Measurements from ENCODE around the gene RBPMS2. TPM values are rescaled to one million over a fixed set of nuclear protein-coding genes. Genes with fewer than 3 reads are reported as not detected.

The RBPMS2 gene
- total and polyA plus RNA-seq, 2 of the 8 experiments (the other 6 are each of a cell fraction or from before 2014, with no cell fraction given): 55.8 to 238 TPM

GRCh38 chr15:64703632-64703959 is 71.8 kb downstream of the RBPMS2 start:
- Histone ChIP-seq H3K4ac (replicated peaks; ENCODE audit: insufficient read length, low read depth, low read length) (peak overlapping the region; percentile 4), H3K9me3 (ENCODE audit: insufficient read depth in 2 of 2, low read depth in 1 of 2, low read length in 1 of 2) (no peaks in the 10 kb centered on the region), H2BK20ac (ENCODE audit: low read length) (no peak overlapping the region), H3K27me3 (replicated peaks in 1 of 4; ENCODE audit: control insufficient read depth in 3 of 4, extremely low read depth in 1 of 4, insufficient read depth in 3 of 4, low read length in 3 of 4) (no peaks in the 10 kb centered on the region), H3K79me2 (ENCODE audit: control insufficient read depth in 1 of 2, insufficient read depth in 2 of 2, low read length in 2 of 2) (peaks cover 14 to 39% of the 10 kb centered on the region in 2 experiments), H3K23ac (ENCODE audit: insufficient read length) (no peak overlapping the region), H3K14ac (ENCODE audit: insufficient read length) (no peak overlapping the region), H4K5ac (ENCODE audit: insufficient read length, low read depth, low read length) (peak overlapping the region; percentile 52), H4K20me1 (replicated peaks in 1 of 2; ENCODE audit: control insufficient read depth in 1 of 2, insufficient read depth in 2 of 2, low read length in 2 of 2) (peaks cover 5 to 6% of the 10 kb centered on the region in 2 experiments), H2AK5ac (ENCODE audit: low read depth, low read length) (peak overlapping the region; percentile 58; the same call in 1 of the 2 replicates), H2AFZ (ENCODE audit: low read length) (no peak overlapping the region), H4K91ac (replicated peaks; ENCODE audit: insufficient read length, low read length) (peak overlapping the region; percentile 5), H3K4me1 (replicated peaks in 1 of 4; ENCODE audit: control insufficient read depth in 3 of 4, insufficient read depth in 4 of 4, low read length in 3 of 4) (peaks cover 11 to 22% (median 15%) of the 10 kb centered on the region in 4 experiments), H2BK5ac (ENCODE audit: low read depth, low read length) (peak overlapping the region; percentile 71), H2BK15ac (ENCODE audit: low read length) (no peak overlapping the region), H3K9ac (replicated peaks in 1 of 4; ENCODE audit: extremely low read depth in 1 of 4, low read depth in 3 of 4, low read length in 3 of 4) (peak overlapping the region in 3 of 4 experiments; percentile 1 to 59 (median 56); a peak in 6 of 7 replicates), H3K4me2 (ENCODE audit: insufficient read depth in 1 of 2, low read depth in 2 of 2, low read length in 2 of 2) (peak overlapping the region; percentile 64 to 93), H3K27ac (ENCODE audit: low read depth, low read length) (peak overlapping the region; percentile 82), H4K8ac (ENCODE audit: extremely low read depth, insufficient read depth, low read length) (no peak overlapping the region), H3K23me2 (ENCODE audit: low read depth, low read length) (peaks cover 26% of the 10 kb centered on the region), H3K4me3 (ENCODE audit: extremely low read depth in 1 of 4, insufficient read depth in 2 of 4, low read depth in 3 of 4, low read length in 4 of 4) (peak overlapping the region; percentile 18 to 88 (median 37)), H2BK12ac (ENCODE audit: low read depth, low read length) (peak overlapping the region; percentile 46; the same call in 1 of the 2 replicates), H2BK120ac (replicated peaks; ENCODE audit: low read depth, low read length) (no peak overlapping the region), H3K18ac (ENCODE audit: extremely low read depth, low read length) (peak overlapping the region; percentile 89; the same call in 1 of the 2 replicates), H3K36me3 (ENCODE audit: control insufficient read depth in 2 of 4, insufficient read depth in 4 of 4, low read length in 3 of 4) (peaks cover 0 to 11% (median 0%) of the 10 kb centered on the region in 4 experiments; a peak in 2 of 8 replicates), H3K56ac (replicated peaks; ENCODE audit: insufficient read length, low read depth, low read length) (no peak overlapping the region), H3K79me1 (ENCODE audit: low read depth, low read length) (no peaks in the 10 kb centered on the region; the same call in 1 of the 2 replicates)
- ChIA-PET CTCF (ENCODE audit: partially characterized antibody) (interaction anchor here (5.0 kb wide), 1 partner anchor 13 kb away, joined by 24 read pairs; no protein-coding TSS in a partner anchor), POLR2A (ENCODE audit: partially characterized antibody) (interaction anchor here (0.6 to 59.2 kb wide), 8 partner anchors 9 to 357 kb away, joined by 3 to 1192 read pairs (median 6); no protein-coding TSS in a partner anchor)
- peak; percentile 36 for FAIRE-seq
- DNase-seq (ENCODE audit: low read depth in 1 of 2, low spot score in 2 of 2): no peak
- WGBS, 2 experiments (ENCODE audit: extremely low coverage in 1 of 2, insufficient coverage in 1 of 2, insufficient read length in 1 of 2, insufficient replicate concordance in 2 of 2, low coverage in 1 of 2, low lambda C conversion rate in 2 of 2, missing lambda C conversion rate in 1 of 2): 85% methylated on average over 7 of the region's 7 CpGs; no CpG with 5 or more reads in 1 of the 2 experiments
- no peak for TF ChIP-seq NRF1 (IDR thresholded peaks at IDR 0.05; ENCODE audit: low read depth, low read length)
- TF ChIP-seq TEAD4 (IDR thresholded peaks at IDR 0.05; ENCODE audit: low read depth, low read length): no peak
- no peak for TF ChIP-seq ASH2L (IDR thresholded peaks at IDR 0.05; ENCODE audit: low read length)
- TF ChIP-seq MAX (IDR thresholded peaks at IDR 0.05): no peak
- no peak for TF ChIP-seq KDM5A (IDR thresholded peaks at IDR 0.05; ENCODE audit: low read length)
- no peak for TF ChIP-seq CHD2 (IDR thresholded peaks at IDR 0.05; ENCODE audit: low read length)
- no peak for TF ChIP-seq POLR2A (IDR thresholded peaks at IDR 0.05; ENCODE audit: control extremely low read depth in 1 of 2, low read depth in 2 of 2, low read length in 2 of 2)
- TF ChIP-seq MAFK (IDR thresholded peaks at IDR 0.05; ENCODE audit: low read depth, low read length): no peak
- TF ChIP-seq SAP30 (IDR thresholded peaks at IDR 0.05; ENCODE audit: insufficient read depth, insufficient replicate concordance, low read length): no peak
- TF ChIP-seq RNF2 (IDR thresholded peaks at IDR 0.05; ENCODE audit: borderline replicate concordance, low read depth, low read length, missing control alignments, poor library complexity, severe bottlenecking): no peak
- TF ChIP-seq TAF7 (optimal IDR thresholded peaks at IDR 0.05; ENCODE audit: borderline replicate concordance, low read depth, low read length): no peak
- TF ChIP-seq, protein P1, sequence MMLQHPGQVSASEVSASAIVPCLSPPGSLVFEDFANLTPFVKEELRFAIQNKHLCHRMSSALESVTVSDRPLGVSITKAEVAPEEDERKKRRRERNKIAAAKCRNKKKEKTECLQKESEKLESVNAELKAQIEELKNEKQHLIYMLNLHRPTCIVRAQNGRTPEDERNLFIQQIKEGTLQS (IDR thresholded peaks at IDR 0.05; ENCODE audit: insufficient read depth, low read depth, low read length): no peak
- no peak for TF ChIP-seq SIX5 (IDR thresholded peaks at IDR 0.05; ENCODE audit: low read depth, low read length)

All from H1 (cell line).